Caco-2 (cell line): ENCODE data around the gene CCL1. TPM values are rescaled to one million over a fixed set of nuclear protein-coding genes. Genes with fewer than 3 reads are reported as not detected.

Experiments
- BruUV-seq: library from RNA; stranded (reverse); fragments of 400-500 nt; replicated peaks from 2 replicates; lab custom pipeline; 2021; lab: Mats Ljungman, UMichigan
- CTCF ChIA-PET: fragments of 300-600 bp; sonication (Branson Sonifier 250); formaldehyde crosslinking; loops from one replicate; lab custom pipeline; 2022; ENCODE audit warnings: antibody characterized with exemption; lab: Charles Lee
- POLR2A ChIA-PET: fragments of 300-600 bp; sonication (Branson Sonifier 250); formaldehyde crosslinking; loops from one replicate; lab custom pipeline; 2022; ENCODE audit warnings: antibody characterized with exemption; lab: Charles Lee
- DNase-seq, 2 experiments: peaks; one replicate each; pipeline versions ENCODE4 v3.0.0 to v3.0.0-alpha.2; 2020 to 2022
- H3K27me3 ChIP-seq: replicated peaks from 2 replicates; pipeline ENCODE4 v1.6.0; 2011; ENCODE audit warnings: low read length; ENCODE audit not compliant: control insufficient read depth, insufficient read depth
- H3K36me3 ChIP-seq: 2 replicates; pipeline ENCODE4 v1.5.1; 2011; ENCODE audit warnings: low read length; ENCODE audit not compliant: control insufficient read depth, insufficient read depth
- H3K4me1 ChIP-seq: fragments of 250-450 bp; sonication (Bioruptor Pico); 2 replicates; pipeline ENCODE4 v1.5.1; 2020; ENCODE audit warnings: mild to moderate bottlenecking
- H3K4me3 ChIP-seq: 2 replicates; pipeline ENCODE4 v1.5.1; 2011; ENCODE audit warnings: low read depth, mild to moderate bottlenecking, control low read depth, low read length
- H3K9me3 ChIP-seq: fragments of 250-450 bp; sonication (Bioruptor Pico); 2 replicates; pipeline ENCODE4 v1.5.1; 2020; ENCODE audit warnings: mild to moderate bottlenecking, moderate library complexity
- H3K27ac Mint-ChIP-seq: one replicate; pipeline ENCODE4 v1.8.0; 2022; ENCODE audit warnings: mixed read lengths; ENCODE audit not compliant: unreplicated experiment
- H3K27me3 Mint-ChIP-seq: one replicate; pipeline ENCODE4 v1.8.0; 2022; ENCODE audit warnings: mixed read lengths; ENCODE audit not compliant: insufficient read depth, unreplicated experiment
- H3K36me3 Mint-ChIP-seq: one replicate; pipeline ENCODE4 v1.8.0; 2022; ENCODE audit warnings: mild to moderate bottlenecking, mixed read lengths; ENCODE audit not compliant: insufficient read depth, unreplicated experiment
- H3K4me1 Mint-ChIP-seq: one replicate; pipeline ENCODE4 v1.8.0; 2022; ENCODE audit warnings: low read depth, mixed read lengths; ENCODE audit not compliant: unreplicated experiment
- H3K4me3 Mint-ChIP-seq: one replicate; pipeline ENCODE4 v1.8.0; 2022; ENCODE audit warnings: mild to moderate bottlenecking, moderate library complexity, mixed read lengths; ENCODE audit not compliant: unreplicated experiment
- H3K9me3 Mint-ChIP-seq: one replicate; pipeline ENCODE4 v1.8.0; 2022; ENCODE audit warnings: mixed read lengths; ENCODE audit not compliant: unreplicated experiment
- CTCF ChIP-seq, 2 experiments: fragments of 200-600 bp in 1 of 2; IDR thresholded peaks; 1 replicate in 1 of 2; 2 replicates in 1 of 2; pipeline versions ENCODE4 v1.5.1 to v1.8.0; 2011 to 2022; ENCODE audit warnings: antibody characterized with exemption in 1 of 2, control low read depth in 1 of 2, inconsistent platforms in 1 of 2, low read depth in 1 of 2, low read length in 1 of 2, mild to moderate bottlenecking in 1 of 2, moderate library complexity in 1 of 2; ENCODE audit not compliant: insufficient read depth in 1 of 2, severe bottlenecking in 1 of 2, unreplicated experiment in 1 of 2
- intact Hi-C: fragments of 100-400 bp; cut with micrococcal nuclease; formaldehyde crosslinking; loops from one replicate; pipeline ENCODE4 v1.10.0; 2022; ENCODE audit not compliant: unreplicated experiment
- total RNA-seq: library from RNA; stranded (reverse); gene quantifications from 2 replicates; pipeline ENCODE4 v1.2.3, GENCODE V29; 2022

The CCL1 gene
- total RNA-seq, 1 experiment from 2014 or later: not detected

GRCh38 chr17:34403006-34403405, 40.0 kb upstream of the CCL1 start:
- Histone ChIP-seq H3K27me3 (no peaks in the 10 kb centered on the region; the same call in 1 of the 2 replicates), H3K4me3 (no peak overlapping the region), H3K36me3 (no peaks in the 10 kb centered on the region), H3K4me1 (no peaks in the 10 kb centered on the region), H3K9me3 (no peaks in the 10 kb centered on the region)
- H3K4me1 Mint-ChIP-seq: no peaks in the 10 kb centered on the region
- ChIA-PET POLR2A (no interaction called here), CTCF (no interaction called here)
- DNase-seq: no peak
- no peaks in the 10 kb centered on the region for H3K36me3 Mint-ChIP-seq
- no peak for TF ChIP-seq CTCF (IDR thresholded peaks at IDR 0.05; ENCODE audit: insufficient read depth in 1 of 2, low read depth in 1 of 2, low read length in 1 of 2, severe bottlenecking in 1 of 2, unreplicated experiment in 1 of 2)
- H3K9me3 Mint-ChIP-seq: no peaks in the 10 kb centered on the region
- no peak overlapping the region for H3K4me3 Mint-ChIP-seq
- no TSS peak for BruUV-seq
- H3K27me3 Mint-ChIP-seq: peaks cover 11% of the 10 kb centered on the region
- H3K27ac Mint-ChIP-seq: no peak overlapping the region
- intact Hi-C loops: no loop called here

GRCh38 chr17:34401165-34401564, 38.1 kb upstream of the CCL1 start:
- TF ChIP-seq CTCF (IDR thresholded peaks at IDR 0.05; ENCODE audit: insufficient read depth in 1 of 2, low read depth in 1 of 2, low read length in 1 of 2, severe bottlenecking in 1 of 2, unreplicated experiment in 1 of 2): no peak
- no peaks in the 10 kb centered on the region; the same call in 1 of the 2 replicates for H3K27me3 ChIP-seq
- no TSS peak for BruUV-seq
- POLR2A ChIA-PET: no interaction called here
- Mint-ChIP-seq H3K27me3 (peaks cover 20% of the 10 kb centered on the region), H3K36me3 (no peaks in the 10 kb centered on the region), H3K27ac (no peak overlapping the region), H3K9me3 (no peaks in the 10 kb centered on the region), H3K4me3 (no peak overlapping the region), H3K4me1 (no peaks in the 10 kb centered on the region)
- no peaks in the 10 kb centered on the region for H3K36me3 ChIP-seq
- no peaks in the 10 kb centered on the region for H3K9me3 ChIP-seq
- CTCF ChIA-PET: no interaction called here
- no peaks in the 10 kb centered on the region for H3K4me1 ChIP-seq
- no peak for DNase-seq
- intact Hi-C loops: no loop called here
- H3K4me3 ChIP-seq: no peak overlapping the region

GRCh38 chr17:34400301-34400931, 37.4 kb upstream of the CCL1 start:
- TF ChIP-seq CTCF (IDR thresholded peaks at IDR 0.05; ENCODE audit: insufficient read depth in 1 of 2, low read depth in 1 of 2, low read length in 1 of 2, severe bottlenecking in 1 of 2, unreplicated experiment in 1 of 2): no peak
- no peak overlapping the region for H3K4me3 ChIP-seq
- Mint-ChIP-seq H3K9me3 (no peaks in the 10 kb centered on the region), H3K4me3 (no peak overlapping the region), H3K27ac (no peak overlapping the region), H3K36me3 (no peaks in the 10 kb centered on the region), H3K4me1 (no peaks in the 10 kb centered on the region), H3K27me3 (peaks cover 21% of the 10 kb centered on the region)
- no peaks in the 10 kb centered on the region for H3K4me1 ChIP-seq
- ChIA-PET POLR2A (no interaction called here), CTCF (no interaction called here)
- BruUV-seq: no TSS peak
- no peaks in the 10 kb centered on the region for H3K9me3 ChIP-seq
- DNase-seq: no peak
- H3K36me3 ChIP-seq: no peaks in the 10 kb centered on the region
- intact Hi-C loops: no loop called here
- no peaks in the 10 kb centered on the region; the same call in 1 of the 2 replicates for H3K27me3 ChIP-seq
